ENCODE data around the gene GABRA5.

The GABRA5 gene

DNA sequence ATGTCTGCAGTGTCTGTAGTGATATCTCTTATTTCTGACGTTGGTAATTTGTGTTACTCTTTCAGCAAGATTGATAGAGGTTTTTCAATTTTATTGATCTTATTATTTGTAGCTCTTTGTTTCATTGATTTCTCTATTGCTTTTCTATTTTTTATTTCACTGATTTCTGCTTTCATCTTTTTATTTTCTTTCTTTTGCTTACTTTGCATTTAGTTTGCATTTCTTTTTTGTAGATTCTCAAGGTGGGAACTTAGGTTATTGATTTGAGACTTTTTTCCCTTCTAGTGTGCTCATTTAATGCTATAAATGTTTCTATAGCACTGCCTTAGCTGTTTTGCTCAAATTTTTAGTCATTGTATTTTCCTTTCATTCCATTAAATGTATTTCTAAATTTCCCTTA is 54.6 kb downstream of the GABRA5 start:
- DNase-seq (ENCODE audit: low read depth in 1 of 2, low spot score in 1 of 2): no peak

GRCh38 chr15:26926081-26926480 is 59.2 kb downstream of the GABRA5 start:
- no peak for DNase-seq (ENCODE audit: low read depth in 1 of 2, low spot score in 1 of 2)

DNA sequence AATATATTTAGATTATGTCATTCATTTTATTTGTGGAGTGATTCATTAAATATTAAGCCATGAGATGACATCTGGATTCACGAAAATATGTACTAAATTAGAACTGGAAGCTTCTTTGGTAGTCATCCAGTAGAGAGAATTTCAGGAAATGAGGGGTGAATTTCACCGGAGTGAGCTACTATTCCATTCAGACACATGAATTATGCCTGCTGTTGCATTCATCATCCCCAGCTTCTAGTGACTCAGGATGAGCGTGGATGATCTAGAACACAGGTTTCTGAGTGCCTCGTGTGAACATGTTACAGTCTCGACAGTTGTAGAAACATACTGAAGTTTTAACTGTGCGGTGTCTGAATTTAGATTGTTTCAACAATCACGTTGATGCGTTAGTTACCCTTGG is 61.2 kb downstream of the GABRA5 start:
- no peak for DNase-seq (ENCODE audit: low read depth in 1 of 2, low spot score in 1 of 2)

DNA sequence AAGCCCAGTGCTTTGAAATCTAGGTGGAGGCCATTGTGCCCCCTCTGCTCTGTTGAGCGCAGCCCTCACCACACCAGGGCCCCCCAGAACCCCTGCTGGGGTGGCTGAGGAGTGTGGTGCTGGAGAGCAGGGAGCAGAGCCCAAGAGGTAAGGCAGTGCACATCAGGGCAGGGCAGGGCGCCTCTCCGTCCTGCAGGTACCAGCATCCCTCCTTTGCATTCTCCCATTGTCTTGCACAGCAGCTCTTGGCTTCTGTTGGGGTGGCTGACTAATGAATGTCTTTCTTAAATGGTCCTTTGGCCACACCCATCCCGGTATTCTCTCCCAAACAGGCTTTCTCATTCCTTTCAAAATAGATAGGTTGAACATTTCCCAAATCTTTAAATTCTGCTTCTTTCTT is 62.7 kb downstream of the GABRA5 start:
- no peak for DNase-seq (ENCODE audit: low read depth in 1 of 2, low spot score in 1 of 2)

DNA sequence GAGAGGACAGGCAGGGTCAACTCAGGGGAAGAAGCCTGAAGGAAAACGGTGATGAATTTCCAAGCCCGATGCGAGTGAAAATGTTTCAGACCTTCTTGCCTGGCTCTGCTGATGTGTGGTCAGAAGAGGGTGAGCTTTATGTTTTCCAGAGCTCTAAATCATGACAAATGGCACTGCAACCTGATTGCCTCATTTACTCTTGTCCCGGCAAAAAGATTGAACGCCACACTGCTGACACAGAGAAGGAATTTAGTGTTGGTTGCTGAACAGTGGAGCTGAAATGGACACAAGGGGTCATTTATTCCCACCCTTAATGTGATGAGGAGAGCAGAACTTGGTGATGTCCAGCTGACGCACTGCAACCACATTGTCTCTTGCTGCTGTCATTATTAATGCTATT is 68.0 kb downstream of the GABRA5 start:
- no peak for DNase-seq (ENCODE audit: low read depth in 1 of 2, low spot score in 1 of 2)

GRCh38 chr15:26935322-26935721 is 68.5 kb downstream of the GABRA5 start:
- no peak for DNase-seq (ENCODE audit: low read depth in 1 of 2, low spot score in 1 of 2)

GRCh38 chr15:26936502-26936901 is 69.6 kb downstream of the GABRA5 start:
- no peak for DNase-seq (ENCODE audit: low read depth in 1 of 2, low spot score in 1 of 2)

DNA sequence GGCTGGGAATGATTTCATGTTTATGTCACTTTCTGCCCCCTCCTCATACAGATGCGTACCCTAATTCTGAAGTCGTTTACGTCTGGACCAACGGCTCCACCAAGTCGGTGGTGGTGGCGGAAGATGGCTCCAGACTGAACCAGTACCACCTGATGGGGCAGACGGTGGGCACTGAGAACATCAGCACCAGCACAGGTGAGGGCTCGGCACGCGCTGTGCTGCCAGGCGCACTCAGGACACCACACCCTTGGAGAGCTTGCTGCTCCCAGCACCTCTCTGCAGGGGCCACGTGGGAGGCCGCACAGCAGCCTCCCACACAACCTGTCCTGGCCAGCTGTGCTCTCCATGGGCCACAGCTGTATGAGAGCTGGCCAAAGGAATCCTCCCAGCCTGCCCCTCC is 70.3 kb downstream of the GABRA5 start:
- no peak for DNase-seq (ENCODE audit: low read depth in 1 of 2, low spot score in 1 of 2)

DNA sequence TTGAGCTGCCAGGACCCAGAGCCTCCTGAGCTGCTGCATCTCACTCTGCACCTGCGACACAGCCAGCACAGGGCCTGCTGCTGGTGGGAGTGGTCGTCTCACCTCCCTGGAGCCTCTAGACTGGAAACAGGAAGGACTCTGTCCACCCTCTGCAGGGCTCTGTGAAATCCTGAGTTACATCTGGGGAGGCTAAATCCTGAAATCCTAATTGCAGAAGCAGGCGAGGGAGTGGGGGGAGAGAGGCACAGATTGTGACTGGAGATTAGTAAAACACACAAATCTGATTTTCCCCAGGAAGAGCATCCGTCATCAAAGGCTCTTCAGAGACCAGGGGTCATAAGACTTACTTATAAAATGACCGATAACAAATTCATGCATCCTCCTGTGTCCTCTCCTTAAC is 72.5 kb downstream of the GABRA5 start:
- no peak for DNase-seq (ENCODE audit: low read depth in 1 of 2, low spot score in 1 of 2)

DNA sequence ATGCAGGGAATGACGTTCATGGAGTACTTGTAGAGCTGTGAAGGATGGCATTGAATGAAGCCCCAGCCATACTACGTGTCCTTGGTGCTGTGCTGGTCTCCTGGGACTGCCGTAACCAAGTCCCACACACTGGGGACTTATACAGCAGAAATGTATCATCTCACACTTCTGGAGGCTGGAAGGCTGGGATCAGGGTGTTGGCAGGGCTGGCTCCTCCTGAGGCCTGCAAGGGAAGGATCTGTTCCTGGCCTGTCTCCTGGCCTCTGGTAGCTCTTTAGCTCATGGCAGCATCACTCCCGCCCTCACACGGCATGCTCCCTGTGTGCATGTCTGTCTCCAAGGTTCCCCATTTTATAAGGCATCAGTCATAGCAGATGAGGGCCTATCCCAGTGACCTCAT is 74.6 kb downstream of the GABRA5 start:
- DNase-seq (ENCODE audit: low read depth in 1 of 2, low spot score in 1 of 2): no peak

DNA sequence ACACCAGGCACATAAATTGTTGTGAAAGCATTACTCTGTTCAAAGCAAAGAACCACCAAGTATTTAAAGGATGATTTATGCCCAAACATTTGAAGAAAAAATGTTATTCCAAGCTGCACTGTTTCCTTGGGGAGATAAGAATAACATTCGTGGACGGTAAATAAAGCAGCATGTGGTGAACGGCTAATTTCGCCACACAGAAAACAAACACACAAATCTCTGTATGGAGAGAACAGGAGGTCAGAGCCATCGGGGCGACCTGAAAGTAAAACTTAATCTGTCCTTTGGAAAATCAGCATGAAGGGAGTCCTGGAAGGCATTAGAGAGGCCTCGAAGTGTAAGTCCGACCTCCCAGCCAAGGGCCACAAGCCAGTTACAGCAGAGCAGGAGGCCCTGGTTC is 77.0 kb downstream of the GABRA5 start:
- DNase-seq (ENCODE audit: low read depth in 1 of 2, low spot score in 1 of 2): no peak

DNA sequence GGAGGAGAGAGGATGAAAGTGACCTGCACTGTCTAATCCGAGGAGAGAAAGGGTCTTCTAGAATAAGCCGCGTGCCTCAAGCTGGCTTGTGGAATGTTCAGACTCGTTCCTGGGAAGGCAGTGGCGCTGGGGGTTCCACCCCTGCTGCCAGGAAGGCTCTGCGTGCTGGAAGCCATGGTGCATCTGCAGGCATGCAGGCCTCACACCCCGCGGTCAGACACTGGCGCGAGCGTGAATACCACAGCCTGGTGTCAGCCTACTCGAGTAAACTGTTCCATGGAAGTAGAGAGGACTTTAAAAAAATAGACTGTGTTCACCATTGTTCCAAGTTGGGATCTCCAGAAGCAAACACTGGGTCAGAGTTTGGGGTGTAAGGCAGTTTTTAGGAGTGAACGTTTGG is 78.2 kb downstream of the GABRA5 start:
- DNase-seq (ENCODE audit: low read depth in 1 of 2, low spot score in 1 of 2): no peak

GRCh38 chr15:26950001-26950400 is 83.1 kb downstream of the GABRA5 start:
- DNase-seq (ENCODE audit: low read depth in 1 of 2, low spot score in 1 of 2): no peak

DNA sequence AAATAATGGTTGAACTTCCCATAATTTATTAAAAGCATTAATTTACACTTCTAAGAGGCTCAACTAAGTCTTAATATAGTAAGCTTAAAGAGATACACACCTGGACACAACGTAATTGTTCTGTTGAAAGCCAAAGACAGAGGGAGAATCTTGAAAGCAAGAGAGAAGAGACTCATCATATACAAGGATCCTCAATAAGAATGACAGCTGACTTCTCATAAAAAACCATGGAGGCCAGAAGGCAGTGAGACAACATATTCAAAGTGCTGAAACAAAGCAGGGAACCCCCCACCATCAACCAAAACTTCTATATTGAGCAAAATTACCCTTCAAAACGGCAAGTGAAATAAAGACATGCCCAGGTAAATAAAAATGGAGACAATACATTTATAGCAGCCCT is 87.5 kb downstream of the GABRA5 start:
- DNase-seq (ENCODE audit: low read depth in 1 of 2, low spot score in 1 of 2): no peak

- DNase-seq (ENCODE audit: low read depth in 1 of 2, low spot score in 1 of 2): no peak
Observed at GRCh38 chr15:26967719-26968269, 100.9 kb downstream of the GABRA5 start.

- DNase-seq (ENCODE audit: low read depth in 1 of 2, low spot score in 1 of 2): no peak
Observed at GRCh38 chr15:26968806-26969205, 101.9 kb downstream of the GABRA5 start.

DNA sequence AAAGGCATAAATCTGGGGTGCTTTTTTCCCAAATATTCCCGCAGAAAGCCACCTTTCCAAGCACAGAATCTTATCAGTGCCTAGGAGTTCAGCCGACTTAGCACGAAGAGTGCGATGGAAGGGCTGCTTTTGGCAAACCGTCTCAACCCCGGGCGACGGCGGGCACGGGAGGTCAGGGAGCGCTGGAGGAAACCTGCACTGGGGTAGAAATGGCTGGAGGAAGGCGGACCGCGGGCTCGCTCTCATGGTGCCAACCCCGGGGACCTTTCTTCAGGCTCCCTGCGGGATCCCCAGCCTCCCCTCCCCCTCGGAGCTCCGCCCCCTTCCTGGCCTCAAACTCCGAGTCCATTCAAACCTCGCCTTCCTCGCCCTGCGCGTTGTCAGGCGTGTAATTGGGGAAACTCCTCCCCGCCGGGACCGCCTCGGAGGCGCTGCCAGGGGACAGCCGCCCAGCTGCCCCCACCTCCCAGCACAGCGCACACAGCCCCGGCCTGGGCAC is 103.9 kb downstream of the GABRA5 start, which contains the start of gene GABRG3:
GABRG3 (plus strand) TSS at position 470 of the 499 bp plus-strand sequence.
- DNase-seq (ENCODE audit: low read depth in 1 of 2, low spot score in 1 of 2): no peak

DNA sequence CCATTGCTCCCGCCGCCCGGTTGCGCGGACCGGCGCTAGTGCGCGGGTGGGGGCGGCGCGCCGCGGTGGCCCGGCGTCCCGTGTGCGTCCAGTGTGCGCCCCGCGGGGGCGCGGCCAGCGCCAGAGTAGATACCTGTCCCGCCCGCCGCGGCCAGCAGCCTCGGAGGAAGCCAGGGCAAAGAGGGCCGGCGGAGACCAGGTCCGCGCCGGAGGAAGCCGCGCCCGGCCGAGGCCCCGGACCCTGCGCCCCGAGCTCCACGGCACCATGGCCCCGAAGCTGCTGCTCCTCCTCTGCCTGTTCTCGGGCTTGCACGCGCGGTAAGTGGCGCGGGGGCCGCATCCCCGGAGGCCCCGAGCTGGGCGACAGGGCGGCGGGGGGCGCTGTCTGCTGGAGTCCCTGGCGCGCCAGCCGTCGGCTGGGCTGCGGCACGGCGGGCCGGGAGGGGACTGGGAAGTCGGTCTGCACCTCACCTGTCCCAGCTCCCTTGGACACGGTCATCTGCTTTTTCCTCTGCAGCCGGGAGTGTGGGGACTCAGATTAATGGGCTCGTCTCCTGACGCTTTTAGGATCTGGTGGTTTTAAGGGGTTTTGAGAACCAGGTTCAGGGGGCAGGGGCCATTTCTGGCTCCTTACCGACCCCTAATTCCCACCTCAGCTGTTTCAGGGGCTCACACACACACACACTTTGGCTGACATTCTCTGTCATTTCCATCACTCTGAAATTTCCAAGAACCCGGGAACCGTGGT is 104.6 kb downstream of the GABRA5 start:
- no peak for DNase-seq (ENCODE audit: low read depth in 1 of 2, low spot score in 1 of 2)

GRCh38 chr15:26972636-26973035 is 105.8 kb downstream of the GABRA5 start:
- no peak for DNase-seq (ENCODE audit: low read depth in 1 of 2, low spot score in 1 of 2)

- DNase-seq (ENCODE audit: low read depth in 1 of 2, low spot score in 1 of 2): no peak
Observed at GRCh38 chr15:26974120-26974780, 107.4 kb downstream of the GABRA5 start.

GRCh38 chr15:26981492-26981891 is 114.6 kb downstream of the GABRA5 start:
- DNase-seq (ENCODE audit: low read depth in 1 of 2, low spot score in 1 of 2): no peak

- DNase-seq (ENCODE audit: low read depth in 1 of 2, low spot score in 1 of 2): no peak
Observed at GRCh38 chr15:26983822-26984221, 117.0 kb downstream of the GABRA5 start.
